GM10266 (cell line): ENCODE data around the gene TMEM235.

Experiments used
- DNase-seq: peaks from one replicate; pipeline ENCODE4 v3.0.0; 2012; ENCODE audit errors: extremely low spot score
- CTCF ChIP-seq: IDR thresholded peaks from 2 replicates; pipeline ENCODE4 v1.5.1; 2012; ENCODE audit warnings: mild to moderate bottlenecking, low read depth; ENCODE audit not compliant: control insufficient read depth, insufficient read depth; ENCODE audit errors: missing control alignments

Gene TMEM235

DNA sequence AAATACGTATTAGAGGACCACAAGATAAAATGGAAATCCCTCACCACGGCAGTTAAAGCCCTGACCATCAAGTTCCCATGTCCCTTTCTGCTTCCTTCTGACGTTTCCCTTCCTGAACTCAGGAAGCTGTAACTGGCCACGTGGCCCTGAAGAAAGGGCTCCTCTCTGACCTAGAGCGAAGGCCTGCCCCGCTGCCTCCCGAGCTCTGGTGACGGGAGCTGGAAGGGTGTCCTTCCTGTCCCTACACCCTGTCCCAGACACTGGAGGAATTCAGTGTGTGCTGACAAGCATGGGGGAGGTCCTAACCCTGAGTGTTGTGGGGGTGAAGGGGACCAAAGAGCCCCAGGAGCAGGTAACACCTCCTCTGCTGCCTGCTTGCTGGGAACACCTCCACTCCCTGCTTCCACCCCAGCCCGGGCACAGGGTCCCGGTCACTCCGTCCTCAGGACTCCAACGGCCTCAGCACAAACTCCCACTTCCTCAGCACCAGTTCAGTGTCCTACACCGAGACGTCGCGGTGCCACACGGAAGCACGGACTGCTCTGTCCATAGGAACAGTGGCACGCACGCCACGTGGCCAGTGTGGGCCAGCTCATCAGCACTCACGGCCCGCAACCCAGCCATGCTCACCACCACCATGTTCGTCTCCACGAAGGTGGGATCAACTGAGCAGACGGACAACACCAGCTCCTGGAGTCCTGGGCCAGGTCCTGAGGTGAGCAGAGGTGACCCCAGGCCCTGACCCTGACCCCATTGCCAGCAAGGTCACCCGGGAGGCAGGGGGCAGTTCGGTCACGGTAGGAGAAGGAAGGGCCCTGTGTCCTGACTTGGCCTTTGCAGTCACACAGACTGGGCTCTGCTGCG lies 16.9 kb downstream of the TMEM235 start:
- no peak for TF ChIP-seq CTCF

GRCh38 chr17:78249074-78249817 lies 17.8 kb downstream of the TMEM235 start:
- TF ChIP-seq CTCF, result no peak

More for the DNA sequence above, 16.9 kb downstream of the TMEM235 start:
- DNase-seq, result no peak

GRCh38 chr17:78249818-78250806 lies 18.7 kb downstream of the TMEM235 start:
- DNase-seq, result no peak
- peak; percentile 2 for TF ChIP-seq CTCF

More at GRCh38 chr17:78249074-78249817, 17.8 kb downstream of the TMEM235 start:
- DNase-seq, result no peak

GRCh38 chr17:78250891-78251772 lies 19.7 kb downstream of the TMEM235 start:
- DNase-seq, result peak; percentile 94
- peak; percentile 97 for TF ChIP-seq CTCF

DNA sequence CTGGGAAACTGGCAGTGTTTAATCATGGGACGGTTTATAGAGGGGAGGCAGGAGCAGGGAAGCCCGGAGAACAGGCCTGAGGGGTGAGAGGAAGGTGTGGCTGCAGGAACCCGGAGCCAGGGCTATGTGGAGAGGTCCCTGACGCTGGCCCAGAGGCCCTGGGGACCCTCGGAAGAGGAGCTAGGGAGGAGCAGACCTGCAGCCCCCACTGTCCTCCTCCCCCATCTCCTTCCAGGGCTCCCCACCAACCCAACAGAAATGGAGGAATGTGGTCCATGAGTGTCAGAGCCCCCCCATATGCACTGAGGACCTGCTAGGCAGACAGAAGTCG lies 20.3 kb downstream of the TMEM235 start:
- DNase-seq, result no peak
- TF ChIP-seq CTCF, result no peak

GRCh38 chr17:78252111-78252634 lies 20.7 kb downstream of the TMEM235 start:
- no peak for DNase-seq
- TF ChIP-seq CTCF, result no peak
